Nephron progenitor cell (in vitro differentiated cells): ENCODE data around the gene CRIP2.

Source experiments
- DNase-seq: peaks from one replicate; pipeline ENCODE4 v3.0.0; 2021
- H3K27ac Mint-ChIP-seq: 2 replicates; pipeline ENCODE4 v1.8.0; 2021; ENCODE audit warnings: mild to moderate bottlenecking, moderate library complexity, mixed read lengths
- H3K27me3 Mint-ChIP-seq: 2 replicates; pipeline ENCODE4 v1.8.0; 2021; ENCODE audit warnings: mild to moderate bottlenecking, low read depth, mixed read lengths; ENCODE audit not compliant: poor library complexity
- H3K36me3 Mint-ChIP-seq: 2 replicates; pipeline ENCODE4 v1.8.0; 2021; ENCODE audit warnings: low read depth, mixed read lengths
- H3K4me1 Mint-ChIP-seq: 2 replicates; pipeline ENCODE4 v1.8.0; 2021; ENCODE audit warnings: mixed read lengths
- H3K4me3 Mint-ChIP-seq: 2 replicates; pipeline ENCODE4 v1.8.0; 2021; ENCODE audit warnings: mild to moderate bottlenecking, moderate library complexity, mixed read lengths
- H3K9me3 Mint-ChIP-seq: 2 replicates; pipeline ENCODE4 v1.8.0; 2021; ENCODE audit warnings: mild to moderate bottlenecking, moderate library complexity, mixed read lengths
- TF ChIP-seq, protein P1 (sequence below): fragments of 200-600 bp; sonication (generic); IDR thresholded peaks from 2 replicates; pipeline ENCODE4 v1.5.0; 2021; ENCODE audit warnings: antibody characterized with exemption

CRIP2 gene

GRCh38 chr14:105455766-105456660 is 18.6 kb upstream of the CRIP2 start:
- no peaks in the 10 kb centered on the region for H3K4me1 Mint-ChIP-seq
- no peaks in the 10 kb centered on the region for H3K27me3 Mint-ChIP-seq
- H3K36me3 Mint-ChIP-seq: peaks cover 20% of the 10 kb centered on the region
- TF ChIP-seq, protein P1, sequence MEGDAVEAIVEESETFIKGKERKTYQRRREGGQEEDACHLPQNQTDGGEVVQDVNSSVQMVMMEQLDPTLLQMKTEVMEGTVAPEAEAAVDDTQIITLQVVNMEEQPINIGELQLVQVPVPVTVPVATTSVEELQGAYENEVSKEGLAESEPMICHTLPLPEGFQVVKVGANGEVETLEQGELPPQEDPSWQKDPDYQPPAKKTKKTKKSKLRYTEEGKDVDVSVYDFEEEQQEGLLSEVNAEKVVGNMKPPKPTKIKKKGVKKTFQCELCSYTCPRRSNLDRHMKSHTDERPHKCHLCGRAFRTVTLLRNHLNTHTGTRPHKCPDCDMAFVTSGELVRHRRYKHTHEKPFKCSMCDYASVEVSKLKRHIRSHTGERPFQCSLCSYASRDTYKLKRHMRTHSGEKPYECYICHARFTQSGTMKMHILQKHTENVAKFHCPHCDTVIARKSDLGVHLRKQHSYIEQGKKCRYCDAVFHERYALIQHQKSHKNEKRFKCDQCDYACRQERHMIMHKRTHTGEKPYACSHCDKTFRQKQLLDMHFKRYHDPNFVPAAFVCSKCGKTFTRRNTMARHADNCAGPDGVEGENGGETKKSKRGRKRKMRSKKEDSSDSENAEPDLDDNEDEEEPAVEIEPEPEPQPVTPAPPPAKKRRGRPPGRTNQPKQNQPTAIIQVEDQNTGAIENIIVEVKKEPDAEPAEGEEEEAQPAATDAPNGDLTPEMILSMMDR: no peak
- no peak for DNase-seq
- H3K9me3 Mint-ChIP-seq: no peaks in the 10 kb centered on the region
- H3K4me3 Mint-ChIP-seq: no peak overlapping the region
- H3K27ac Mint-ChIP-seq: peak overlapping the region; percentile 95

DNA sequence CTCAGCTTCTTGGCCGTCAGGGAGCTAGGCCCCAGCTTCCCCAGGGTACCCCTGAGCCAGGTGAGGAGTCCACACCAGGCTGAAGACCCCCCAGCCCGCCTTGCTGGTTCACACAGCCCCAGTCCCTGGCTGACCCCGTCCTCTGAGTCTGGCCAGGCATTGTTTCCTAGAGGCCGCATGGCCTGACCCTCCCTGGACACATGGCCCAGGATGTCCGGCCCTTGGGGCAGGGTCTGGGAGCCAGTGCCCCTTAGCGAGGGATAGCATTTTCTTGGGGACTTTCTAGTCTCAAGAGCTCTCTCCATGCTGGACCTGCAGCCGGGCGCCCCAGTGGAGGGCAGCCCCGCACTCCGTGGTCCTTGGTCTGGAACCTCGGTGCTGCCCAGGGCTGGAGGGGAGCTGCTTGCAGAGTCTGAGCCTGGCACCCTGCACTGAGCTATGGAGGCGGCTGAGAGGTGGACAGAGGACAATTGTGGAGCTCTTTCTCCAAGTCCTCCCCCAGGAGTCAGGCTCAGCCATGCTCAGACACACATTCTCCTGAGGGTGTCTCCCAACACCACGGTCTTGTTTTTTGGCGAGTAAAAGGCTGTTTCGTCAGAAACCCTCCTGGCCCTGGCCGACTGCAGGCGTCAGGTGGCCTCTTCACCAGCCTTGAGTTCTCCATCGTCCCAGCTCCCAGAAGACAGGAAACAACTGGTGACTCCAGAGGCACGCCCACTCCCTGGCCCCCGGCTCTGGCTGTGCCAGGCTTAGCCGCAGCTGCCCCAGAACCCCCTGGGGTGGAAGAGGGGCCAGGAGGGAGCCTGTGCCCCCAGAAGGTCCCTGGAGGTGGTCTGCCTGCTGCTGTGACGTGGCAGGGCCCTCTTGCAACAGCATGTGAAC is 17.6 kb upstream of the CRIP2 start:
- no peak overlapping the region for H3K27ac Mint-ChIP-seq
- peaks cover 25% of the 10 kb centered on the region for H3K36me3 Mint-ChIP-seq
- no peak for DNase-seq
- no peak overlapping the region for H3K4me3 Mint-ChIP-seq
- no peaks in the 10 kb centered on the region for H3K4me1 Mint-ChIP-seq
- no peaks in the 10 kb centered on the region for H3K27me3 Mint-ChIP-seq
- TF ChIP-seq, protein P1: no peak
- H3K9me3 Mint-ChIP-seq: no peaks in the 10 kb centered on the region

DNA sequence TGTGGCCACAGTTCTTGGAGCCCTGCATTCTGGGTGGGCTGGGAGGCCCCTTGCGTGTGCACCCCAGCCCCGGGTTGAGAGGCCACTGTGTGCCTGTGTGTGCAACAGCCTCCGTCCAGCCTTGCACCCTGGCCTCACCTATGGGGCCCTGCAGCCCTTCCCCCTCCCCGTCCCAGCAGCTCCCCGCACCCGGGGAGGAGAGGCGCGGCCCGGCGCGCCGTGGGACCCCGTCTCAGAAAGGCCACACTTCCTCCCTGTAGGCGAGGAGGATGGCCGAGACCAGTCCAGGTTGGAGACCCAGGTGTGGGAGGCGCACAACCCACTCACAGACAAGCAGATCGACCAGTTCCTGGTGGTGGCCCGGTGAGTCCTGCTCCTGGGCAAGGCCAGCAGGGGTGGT is 16.6 kb upstream of the CRIP2 start:
- Mint-ChIP-seq H3K9me3 (no peaks in the 10 kb centered on the region), H3K27ac (no peak overlapping the region), H3K27me3 (no peaks in the 10 kb centered on the region), H3K4me3 (no peak overlapping the region), H3K4me1 (peaks cover 3% of the 10 kb centered on the region), H3K36me3 (peaks cover 20% of the 10 kb centered on the region)
- DNase-seq: no peak
- TF ChIP-seq, protein P1: no peak

DNA sequence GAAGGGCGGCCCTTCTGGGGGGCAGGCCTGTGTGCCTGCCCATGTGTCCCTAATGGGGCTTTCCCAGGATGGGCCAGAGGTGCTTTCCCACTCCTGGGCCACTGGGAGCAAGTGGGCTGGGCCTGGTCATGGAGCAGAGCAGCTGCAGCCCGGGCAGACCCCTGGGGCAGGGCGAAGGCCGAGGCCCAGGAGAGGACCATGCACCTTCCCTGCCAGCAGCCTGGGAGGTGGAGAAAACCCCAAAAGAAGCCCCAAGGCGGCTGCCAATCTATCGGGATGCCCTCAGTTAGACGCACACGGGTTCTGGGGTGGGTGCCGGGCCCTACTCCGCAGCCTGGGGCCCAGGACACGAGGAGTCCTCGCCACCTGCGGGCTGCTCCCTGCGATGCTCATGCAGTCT is 16.1 kb upstream of the CRIP2 start:
- H3K9me3 Mint-ChIP-seq: no peaks in the 10 kb centered on the region

GRCh38 chr14:105460116-105460515 is 14.5 kb upstream of the CRIP2 start:
- H3K36me3 Mint-ChIP-seq: peaks cover 17% of the 10 kb centered on the region
- no peaks in the 10 kb centered on the region for H3K9me3 Mint-ChIP-seq
- H3K4me3 Mint-ChIP-seq: no peak overlapping the region

More for the DNA sequence above, 16.1 kb upstream of the CRIP2 start:
- DNase-seq: no peak
- H3K36me3 Mint-ChIP-seq: peaks cover 21% of the 10 kb centered on the region
- TF ChIP-seq, protein P1: no peak
- H3K27ac Mint-ChIP-seq: no peak overlapping the region
- H3K27me3 Mint-ChIP-seq: peaks cover under 1% of the 10 kb centered on the region
- H3K4me3 Mint-ChIP-seq: no peak overlapping the region
- peaks cover 7% of the 10 kb centered on the region for H3K4me1 Mint-ChIP-seq

More at GRCh38 chr14:105460116-105460515, 14.5 kb upstream of the CRIP2 start:
- Mint-ChIP-seq H3K4me1 (peaks cover 7% of the 10 kb centered on the region), H3K27ac (no peak overlapping the region), H3K27me3 (peaks cover 3% of the 10 kb centered on the region)
- DNase-seq: no peak
- TF ChIP-seq, protein P1: no peak
